A673 (cell line): ENCODE data around the gene MRPL45. TPM values are rescaled to one million over a fixed set of nuclear protein-coding genes. Genes with fewer than 3 reads are reported as not detected.

Experiments used
- BruUV-seq: library from RNA; stranded (reverse); fragments of 400-500 nt; replicated peaks from 2 replicates; lab custom pipeline; 2021; lab: Mats Ljungman, UMichigan
- CTCF ChIA-PET: fragments of 300-600 bp; sonication (Branson Sonifier 250); formaldehyde crosslinking; loops from one replicate; lab custom pipeline; 2022; ENCODE audit warnings: antibody characterized with exemption; lab: Charles Lee
- POLR2A ChIA-PET: fragments of 300-600 bp; sonication (Branson Sonifier 250); formaldehyde crosslinking; loops from one replicate; lab custom pipeline; 2022; ENCODE audit warnings: antibody characterized with exemption; ENCODE audit not compliant: low non-redundant PET; lab: Charles Lee
- DNase-seq: peaks from one replicate; pipeline ENCODE4 v3.0.0-alpha.2; 2015; ENCODE audit warnings: low spot score
- H3K27ac ChIP-seq: fragments of 200-600 bp; sonication (generic); 2 replicates; pipeline ENCODE4 v1.5.1; 2016; ENCODE audit warnings: mixed run types, low read depth, mild to moderate bottlenecking, mixed read lengths, antibody characterized with exemption, low read length; ENCODE audit not compliant: poor library complexity, severe bottlenecking
- H3K27me3 ChIP-seq: fragments of 200-600 bp; sonication (generic); replicated peaks from 2 replicates; pipeline ENCODE4 v1.6.1; 2017; ENCODE audit warnings: mixed run types, low read depth, mild to moderate bottlenecking, mixed read lengths, antibody characterized with exemption, low read length; ENCODE audit not compliant: insufficient read depth, poor library complexity
- H3K36me3 ChIP-seq: fragments of 200-600 bp; sonication (generic); 2 replicates; pipeline ENCODE4 v1.6.1; 2016; ENCODE audit warnings: mixed run types, mild to moderate bottlenecking, mixed read lengths, antibody characterized with exemption, low read length; ENCODE audit not compliant: insufficient read depth, poor library complexity, severe bottlenecking
- H3K4me1 ChIP-seq: fragments of 200-600 bp; sonication (generic); 2 replicates; pipeline ENCODE4 v1.6.1; 2017; ENCODE audit warnings: mixed run types, mild to moderate bottlenecking, mixed read lengths, antibody characterized with exemption, low read length; ENCODE audit not compliant: insufficient read depth, poor library complexity, severe bottlenecking
- H3K4me3 ChIP-seq: fragments of 200-600 bp; sonication (generic); 2 replicates; pipeline ENCODE4 v1.5.1; 2016; ENCODE audit warnings: low read depth, mixed run types, mild to moderate bottlenecking, mixed read lengths, low read length; ENCODE audit not compliant: poor library complexity, severe bottlenecking
- H3K9me3 ChIP-seq: fragments of 200-600 bp; sonication (generic); 2 replicates; pipeline ENCODE4 v1.6.1; 2016; ENCODE audit warnings: mixed run types, low read depth, mild to moderate bottlenecking, mixed read lengths, antibody characterized with exemption, low read length; ENCODE audit not compliant: poor library complexity, severe bottlenecking
- EZH2 ChIP-seq: fragments of 200-600 bp; sonication (generic); IDR thresholded peaks from 2 replicates; pipeline ENCODE4 v1.6.1; 2017; ENCODE audit warnings: borderline replicate concordance, low read depth, mild to moderate bottlenecking, mixed read lengths, antibody characterized with exemption, low read length; ENCODE audit not compliant: poor library complexity, severe bottlenecking
- intact Hi-C: fragments of 100-400 bp; cut with micrococcal nuclease; formaldehyde crosslinking; loops from one replicate; pipeline ENCODE4 v1.10.0; 2022; ENCODE audit not compliant: unreplicated experiment
- total RNA-seq: library from RNA; stranded (reverse); gene quantifications from 2 replicates; pipeline ENCODE4 v1.2.3, GENCODE V29; 2021
- TF ChIP-seq, protein P1 (sequence below): fragments of 300-800, 200-600 bp; sonication (generic); conservative IDR thresholded peaks from 2 replicates; pipeline ENCODE4 v1.5.1; 2017; ENCODE audit warnings: low read depth, mild to moderate bottlenecking, antibody characterized with exemption, low read length, moderate library complexity, mixed read lengths

The MRPL45 gene
- total RNA-seq, 1 experiment from 2014 or later, result 34.4 TPM

DNA sequence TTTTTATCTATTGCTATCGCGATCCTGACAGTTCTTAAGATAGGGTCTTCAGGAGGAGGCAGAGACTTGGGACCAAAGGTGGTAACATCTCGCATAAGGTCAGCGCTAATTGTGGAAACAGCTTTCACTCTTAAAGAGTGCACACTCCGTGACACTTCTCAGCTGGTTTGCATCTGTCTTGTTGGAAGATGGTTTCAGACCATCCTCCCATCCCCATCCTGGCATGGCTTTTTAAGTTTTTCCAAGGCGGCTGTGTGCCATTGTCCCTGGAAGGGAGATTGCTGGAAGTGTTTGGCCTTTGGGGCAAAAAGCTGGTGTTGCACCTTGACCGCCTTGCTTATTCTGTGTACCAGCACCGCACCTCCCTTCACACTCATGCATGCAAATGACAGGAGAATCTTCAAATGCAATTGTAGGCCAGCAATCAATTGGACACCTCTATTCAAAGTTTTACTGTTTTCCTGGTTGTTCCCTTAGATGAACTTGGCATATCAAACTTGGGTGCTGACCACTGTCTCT, 56.2 kb downstream of the MRPL45 start:
- TF ChIP-seq EZH2, result no peak
- TF ChIP-seq, protein P1, sequence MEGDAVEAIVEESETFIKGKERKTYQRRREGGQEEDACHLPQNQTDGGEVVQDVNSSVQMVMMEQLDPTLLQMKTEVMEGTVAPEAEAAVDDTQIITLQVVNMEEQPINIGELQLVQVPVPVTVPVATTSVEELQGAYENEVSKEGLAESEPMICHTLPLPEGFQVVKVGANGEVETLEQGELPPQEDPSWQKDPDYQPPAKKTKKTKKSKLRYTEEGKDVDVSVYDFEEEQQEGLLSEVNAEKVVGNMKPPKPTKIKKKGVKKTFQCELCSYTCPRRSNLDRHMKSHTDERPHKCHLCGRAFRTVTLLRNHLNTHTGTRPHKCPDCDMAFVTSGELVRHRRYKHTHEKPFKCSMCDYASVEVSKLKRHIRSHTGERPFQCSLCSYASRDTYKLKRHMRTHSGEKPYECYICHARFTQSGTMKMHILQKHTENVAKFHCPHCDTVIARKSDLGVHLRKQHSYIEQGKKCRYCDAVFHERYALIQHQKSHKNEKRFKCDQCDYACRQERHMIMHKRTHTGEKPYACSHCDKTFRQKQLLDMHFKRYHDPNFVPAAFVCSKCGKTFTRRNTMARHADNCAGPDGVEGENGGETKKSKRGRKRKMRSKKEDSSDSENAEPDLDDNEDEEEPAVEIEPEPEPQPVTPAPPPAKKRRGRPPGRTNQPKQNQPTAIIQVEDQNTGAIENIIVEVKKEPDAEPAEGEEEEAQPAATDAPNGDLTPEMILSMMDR, result no peak
- peaks cover 8% of the 10 kb centered on the region for H3K4me1 ChIP-seq
- H3K27ac ChIP-seq, result no peak overlapping the region
- intact Hi-C loops, result no loop called here
- no TSS peak for BruUV-seq
- H3K27me3 ChIP-seq, result no peaks in the 10 kb centered on the region
- no peak for DNase-seq
- H3K4me3 ChIP-seq, result peak overlapping the region; percentile 68
- H3K9me3 ChIP-seq, result no peaks in the 10 kb centered on the region
- CTCF ChIA-PET, result interaction anchor here (1.7 kb wide), 1 partner anchor 61 kb away, joined by 13 read pairs; no protein-coding TSS in a partner anchor
- no peaks in the 10 kb centered on the region for H3K36me3 ChIP-seq
- POLR2A ChIA-PET, result no interaction called here

DNA sequence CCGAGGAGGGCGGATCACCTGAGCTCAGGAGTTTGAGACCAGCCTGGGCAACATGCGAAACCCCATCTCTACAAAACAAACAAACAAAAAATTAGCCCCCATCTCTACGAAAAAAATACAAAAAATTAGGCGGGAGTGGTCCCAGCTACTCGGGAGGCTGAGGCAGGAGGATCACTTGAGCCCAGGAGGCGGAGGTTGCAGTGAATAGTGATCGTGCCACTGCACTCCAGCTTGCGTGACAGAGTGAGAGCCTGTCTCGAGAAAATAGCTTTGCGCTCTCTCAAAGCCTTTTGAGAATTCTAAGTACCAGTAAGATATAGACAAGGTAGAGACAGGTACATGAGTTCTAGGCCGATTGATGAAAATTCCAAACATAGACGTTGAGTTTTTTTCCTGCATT, 56.7 kb downstream of the MRPL45 start:
- intact Hi-C loops, result no loop called here
- no TSS peak for BruUV-seq
- DNase-seq, result no peak
- no peaks in the 10 kb centered on the region for H3K9me3 ChIP-seq
- POLR2A ChIA-PET, result no interaction called here
- peaks cover 8% of the 10 kb centered on the region for H3K4me1 ChIP-seq
- no peaks in the 10 kb centered on the region for H3K36me3 ChIP-seq
- H3K27me3 ChIP-seq, result no peaks in the 10 kb centered on the region
- H3K27ac ChIP-seq, result no peak overlapping the region
- H3K4me3 ChIP-seq, result peak overlapping the region; percentile 68
- CTCF ChIA-PET, result no interaction called here
- TF ChIP-seq EZH2, result no peak
- TF ChIP-seq, protein P1, result no peak

DNA sequence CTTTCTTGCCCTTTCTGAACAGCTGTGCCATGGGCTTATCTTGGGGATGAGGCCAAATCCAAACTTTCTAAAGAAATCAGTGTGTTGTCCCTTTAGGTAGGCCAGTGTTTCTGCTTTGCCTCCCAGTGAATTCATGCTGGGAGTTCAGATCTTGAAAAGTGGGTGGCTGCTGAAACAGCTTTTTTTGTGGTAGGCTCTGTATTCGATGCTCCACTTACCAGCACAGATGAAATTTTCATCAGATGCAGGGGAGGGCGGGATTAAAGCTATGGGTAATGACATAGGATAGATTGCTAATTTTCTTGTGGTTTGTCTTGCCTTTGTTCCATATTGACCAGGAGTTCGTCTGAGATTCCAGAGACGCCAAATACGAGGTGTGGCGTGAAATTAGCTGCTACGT, 57.5 kb downstream of the MRPL45 start:
- H3K27me3 ChIP-seq, result no peaks in the 10 kb centered on the region
- BruUV-seq, result no TSS peak
- no peak for TF ChIP-seq EZH2
- TF ChIP-seq, protein P1, result no peak
- intact Hi-C loops, result no loop called here
- ChIA-PET POLR2A (no interaction called here), CTCF (no interaction called here)
- H3K27ac ChIP-seq, result no peak overlapping the region
- no peaks in the 10 kb centered on the region for H3K36me3 ChIP-seq
- no peak for DNase-seq
- H3K4me3 ChIP-seq, result peak overlapping the region; percentile 19
- no peaks in the 10 kb centered on the region for H3K9me3 ChIP-seq
- H3K4me1 ChIP-seq, result peaks cover 8% of the 10 kb centered on the region
